GM23248 (cell line): ENCODE measurements around the gene NEDD4L. TPM values are rescaled to one million over a fixed set of nuclear protein-coding genes. Genes with fewer than 3 reads are reported as not detected.
"Not testable (repeated sequence)": the region's sequence is repeated elsewhere in the genome, so short reads cannot be mapped to it uniquely, and the experiment has no call there.

ENCODE experiments used
- DNase-seq: peaks from one replicate; pipeline ENCODE4 v3.0.0-alpha.2; 2015
- H2AFZ ChIP-seq: fragments of 200-600 bp; sonication (generic); 2 replicates; pipeline ENCODE4 v1.6.1; 2016; ENCODE audit warnings: antibody characterized with exemption
- H3F3A ChIP-seq: fragments of 200-600 bp; sonication (generic); 2 replicates; pipeline ENCODE4 v1.6.1; 2016; ENCODE audit warnings: mild to moderate bottlenecking, antibody characterized with exemption, mixed run types; ENCODE audit not compliant: insufficient read depth
- H3K27ac ChIP-seq: fragments of 200-600 bp; sonication (generic); 2 replicates; pipeline ENCODE4 v1.5.1; 2016; ENCODE audit warnings: mild to moderate bottlenecking
- H3K27me3 ChIP-seq: fragments of 200-600 bp; sonication (generic); replicated peaks from 2 replicates; pipeline ENCODE4 v1.6.1; 2016; ENCODE audit warnings: mild to moderate bottlenecking; ENCODE audit not compliant: insufficient read depth
- H3K36me3 ChIP-seq: fragments of 200-600 bp; sonication (generic); 2 replicates; pipeline ENCODE4 v1.6.1; 2016; ENCODE audit warnings: low read depth, mild to moderate bottlenecking
- H3K4me1 ChIP-seq: fragments of 200-600 bp; sonication (generic); 2 replicates; pipeline ENCODE4 v1.6.1; 2016; ENCODE audit warnings: mild to moderate bottlenecking; ENCODE audit not compliant: insufficient read depth
- H3K4me2 ChIP-seq: fragments of 200-600 bp; sonication (generic); one replicate; pipeline ENCODE4 v1.6.1; 2016; ENCODE audit warnings: mild to moderate bottlenecking; ENCODE audit not compliant: unreplicated experiment
- H3K4me3 ChIP-seq: fragments of 200-600 bp; sonication (generic); 2 replicates; pipeline ENCODE4 v1.5.1; 2016; ENCODE audit warnings: mild to moderate bottlenecking
- H3K79me2 ChIP-seq: fragments of 200-600 bp; sonication (generic); 2 replicates; pipeline ENCODE4 v1.6.1; 2016; ENCODE audit warnings: mild to moderate bottlenecking; ENCODE audit not compliant: insufficient read depth
- H3K9ac ChIP-seq: fragments of 200-600 bp; sonication (generic); 2 replicates; pipeline ENCODE4 v1.6.1; 2016; ENCODE audit warnings: mild to moderate bottlenecking
- H3K9me2 ChIP-seq: fragments of 200-600 bp; sonication (generic); 2 replicates; pipeline ENCODE4 v1.6.1; 2016; ENCODE audit warnings: mixed run types, mild to moderate bottlenecking, moderate library complexity; ENCODE audit not compliant: insufficient read depth
- H3K9me3 ChIP-seq: fragments of 200-600 bp; sonication (generic); one replicate; pipeline ENCODE4 v1.6.1; 2017; ENCODE audit warnings: low read depth
- H4K20me1 ChIP-seq: fragments of 200-600 bp; sonication (generic); 2 replicates; pipeline ENCODE4 v1.6.0; 2016; ENCODE audit not compliant: insufficient read depth
- EZH2 ChIP-seq: fragments of 200-600 bp; sonication (generic); IDR thresholded peaks from 2 replicates; pipeline ENCODE4 v1.6.1; 2018; ENCODE audit warnings: antibody characterized with exemption, mild to moderate bottlenecking; ENCODE audit not compliant: insufficient read depth, poor library complexity, severe bottlenecking
- EZH2phosphoT487 ChIP-seq: fragments of 200-600 bp; sonication (generic); IDR thresholded peaks from 2 replicates; pipeline ENCODE4 v1.6.1; 2018; ENCODE audit warnings: antibody characterized with exemption, moderate library complexity, mild to moderate bottlenecking, low read depth; ENCODE audit not compliant: insufficient read depth
- WGBS, 2 experiments: methylation state at CpG; one replicate each; pipeline ENCODE4 v1.1.6; 2015 to 2017; ENCODE audit warnings: low lambda C conversion rate in 2 of 2, low coverage in 1 of 2; ENCODE audit errors: missing lambda C conversion rate in 2 of 2; 5-methylcytosine and 5-hydroxymethylcytosine counted together
- in situ Hi-C: fragments of 300-500 bp; cut with MboI; formaldehyde crosslinking; loops from 2 replicates; pipeline ENCODE4 v1.15.0; 2020
- polyA plus RNA-seq: library from polyadenylated mRNA; unstranded; fragments of >200 nt; fragmentation: Nextera tagmentation; extraction: Ambion mirVana; gene quantifications from 2 replicates; pipeline ENCODE4 v1.2.1, GENCODE V29; 2016
- total RNA-seq: library from RNA; depleted of rRNA; stranded (reverse); fragments of >200 nt; shearing (Covaris generic); gene quantifications from 2 replicates; pipeline ENCODE4 v1.2.3, GENCODE V29; 2014

NEDD4L gene
- total and polyA plus RNA-seq, 2 experiments from 2014 or later = 3.7 to 6.1 TPM

DNA sequence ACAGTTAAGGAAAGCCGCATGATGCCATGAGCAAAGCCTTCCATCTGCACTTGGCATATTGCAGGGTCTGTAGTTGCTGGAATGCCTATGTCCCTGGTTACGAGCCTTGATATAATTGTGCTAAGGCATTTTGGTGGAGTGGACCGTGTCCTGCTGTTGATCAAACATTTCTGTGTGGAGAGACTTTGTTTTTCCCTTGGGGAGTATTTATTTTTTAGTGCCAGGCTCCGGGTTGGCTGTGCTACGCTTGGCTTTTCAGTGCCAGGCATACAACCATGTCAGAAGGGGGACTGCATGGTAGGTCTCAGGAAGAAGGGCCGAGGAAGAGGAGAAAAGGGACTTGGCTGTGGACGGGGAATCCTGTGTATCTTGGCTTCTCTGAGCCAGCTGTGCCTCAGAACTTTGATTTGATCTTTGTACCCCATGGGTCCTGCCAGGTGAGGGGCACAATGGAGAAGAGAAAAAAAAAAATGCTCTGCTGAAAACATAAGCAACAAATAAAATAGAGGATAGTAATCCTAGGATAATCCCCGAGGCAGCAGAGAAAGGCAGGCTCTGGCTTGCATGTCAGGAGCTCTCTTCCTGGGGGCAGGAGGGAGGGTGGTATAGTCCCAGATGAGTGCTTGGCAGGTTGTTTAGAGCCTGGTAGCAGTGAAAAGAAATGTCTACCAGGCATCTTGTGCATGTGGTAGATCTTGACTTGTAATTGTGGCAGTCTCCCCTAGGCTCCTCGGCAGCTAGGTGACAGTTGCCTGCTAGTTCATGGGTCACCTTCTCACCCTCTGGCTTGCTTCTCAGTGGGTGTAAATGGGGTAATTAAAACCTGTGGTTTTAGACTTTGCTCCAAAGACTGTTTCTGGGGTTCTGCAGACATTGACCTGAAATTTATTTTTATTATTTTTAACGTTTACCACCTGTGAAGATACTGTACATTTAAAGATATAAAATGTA, 233.0 kb downstream of the NEDD4L start:
- Histone ChIP-seq H3K4me1 (0 out of 2 replicates have a peak, but pooled peaks cover 2% of the 10 kb centered on the region), H3K4me3 (no peak overlapping the region), H3K9me3 (no peaks in the 10 kb centered on the region), H3K27ac (no peak overlapping the region), H4K20me1 (no peaks in the 10 kb centered on the region), H3K4me2 (no peak overlapping the region), H3K79me2 (no peaks in the 10 kb centered on the region), H2AFZ (no peak overlapping the region), H3K9me2 (no peaks in the 10 kb centered on the region), H3F3A (no peaks in the 10 kb centered on the region), H3K36me3 (no peaks in the 10 kb centered on the region), H3K9ac (no peak overlapping the region), H3K27me3 (no peaks in the 10 kb centered on the region)
- DNase-seq = no peak
- TF ChIP-seq EZH2 (no peak), EZH2phosphoT487 (no peak)
- WGBS, 2 experiments = 63 to 65% methylated on average over 10 of the region's 10 CpGs
- in situ Hi-C loops = no loop called here

DNA sequence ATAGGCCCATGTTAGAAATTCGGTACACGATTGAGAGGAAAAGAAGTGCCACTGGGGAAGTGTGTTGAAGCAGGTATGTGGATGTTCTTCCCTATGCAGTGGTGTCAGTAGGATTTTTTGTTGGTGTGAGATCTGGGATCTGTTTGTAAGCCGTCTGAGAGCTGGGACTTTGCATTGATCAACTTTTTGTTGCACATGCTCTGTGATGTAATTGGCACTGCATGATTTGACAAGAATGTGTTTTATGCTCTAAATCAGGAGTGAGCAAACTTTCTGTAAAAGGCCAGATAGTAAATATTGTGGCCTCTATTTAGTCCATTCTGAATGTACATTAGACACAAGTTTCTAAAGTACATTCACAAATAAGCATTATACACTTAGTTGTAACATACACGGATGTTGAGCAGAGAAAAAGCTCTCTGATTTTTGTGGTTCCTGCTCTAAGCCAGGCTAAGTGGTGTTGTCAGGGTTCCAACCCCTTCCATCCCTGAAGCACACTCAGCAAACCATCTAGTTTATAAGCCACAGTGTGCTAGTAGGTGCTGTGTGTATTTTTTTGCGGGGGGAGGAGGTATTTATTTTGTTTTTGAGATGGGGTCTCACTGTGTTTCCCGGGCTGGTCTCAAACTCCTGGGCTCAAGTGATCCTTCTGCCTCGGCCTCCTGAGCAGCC, 235.6 kb downstream of the NEDD4L start:
- in situ Hi-C loops = no loop called here
- no peak overlapping the region for H3K4me2 ChIP-seq

DNA sequence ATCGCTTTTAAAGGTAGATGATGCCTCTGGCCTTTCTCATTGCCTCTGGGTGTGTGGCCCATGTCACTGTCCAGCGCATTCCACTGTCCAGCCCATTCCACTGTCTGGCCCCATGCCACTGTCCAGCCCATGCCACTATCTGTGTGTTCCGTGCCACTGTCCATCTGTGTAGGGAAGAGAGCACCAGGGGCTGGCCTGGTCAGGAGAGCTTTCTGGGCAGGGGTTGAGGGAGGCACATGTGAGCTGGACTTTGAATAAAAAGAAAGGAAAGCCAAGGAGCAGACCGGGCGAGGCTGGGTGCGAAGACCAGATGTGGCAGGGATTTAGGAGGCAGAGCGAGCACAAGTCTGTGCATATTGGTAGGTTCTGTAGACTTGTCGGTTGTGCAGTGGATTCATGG, 236.2 kb downstream of the NEDD4L start:
- no peak for TF ChIP-seq EZH2phosphoT487
- no peak for TF ChIP-seq EZH2
- Histone ChIP-seq H3K4me2 (no peak overlapping the region), H4K20me1 (no peaks in the 10 kb centered on the region), H3K4me3 (no peak overlapping the region), H3K27me3 (no peaks in the 10 kb centered on the region), H3K4me1 (no peaks in the 10 kb centered on the region), H3F3A (no peaks in the 10 kb centered on the region), H3K27ac (no peak overlapping the region), H3K36me3 (no peaks in the 10 kb centered on the region), H3K9me2 (no peaks in the 10 kb centered on the region), H3K9me3 (no peaks in the 10 kb centered on the region), H3K79me2 (no peaks in the 10 kb centered on the region), H2AFZ (no peak overlapping the region), H3K9ac (no peak overlapping the region)
- no peak for DNase-seq
- 85 to 88% methylated on average over 8 of the region's 8 CpGs for WGBS, 2 experiments
- in situ Hi-C loops = no loop called here

More for the DNA sequence above, 235.6 kb downstream of the NEDD4L start:
- H3K9me2 ChIP-seq = no peaks in the 10 kb centered on the region
- H3K27ac ChIP-seq = no peak overlapping the region
- no peaks in the 10 kb centered on the region for H3K79me2 ChIP-seq
- H3F3A ChIP-seq = no peaks in the 10 kb centered on the region
- H4K20me1 ChIP-seq = no peaks in the 10 kb centered on the region
- TF ChIP-seq EZH2phosphoT487 (no peak), EZH2 (no peak)
- H3K36me3 ChIP-seq = no peaks in the 10 kb centered on the region
- no peak overlapping the region for H3K4me3 ChIP-seq
- no peak for DNase-seq
- 75 to 79% methylated on average over 7 of the region's 7 CpGs for WGBS, 2 experiments
- no peak overlapping the region for H2AFZ ChIP-seq
- no peak overlapping the region for H3K9ac ChIP-seq
- no peaks in the 10 kb centered on the region for H3K9me3 ChIP-seq
- no peaks in the 10 kb centered on the region for H3K27me3 ChIP-seq
- H3K4me1 ChIP-seq = no peaks in the 10 kb centered on the region

DNA sequence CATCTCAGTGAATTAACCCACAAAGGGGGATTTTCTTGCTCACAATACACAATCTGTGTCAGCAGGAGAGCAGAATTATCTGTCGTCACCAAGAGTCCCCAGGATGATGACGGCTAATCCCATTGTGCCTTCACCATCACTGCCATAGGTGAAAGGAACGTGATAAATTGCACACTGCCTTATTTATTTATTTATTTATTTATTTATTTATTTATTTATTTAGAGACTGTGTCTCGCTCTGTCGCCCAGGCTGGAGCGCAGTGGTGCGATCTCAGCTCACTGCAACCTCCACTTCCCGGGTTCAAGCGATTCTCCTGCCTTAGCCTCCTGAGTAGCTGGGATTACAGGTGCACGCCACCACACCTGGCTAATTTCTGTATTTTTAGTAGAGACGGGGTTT, 238.8 kb downstream of the NEDD4L start:
- in situ Hi-C loops = not testable (repeated sequence)
- 93 to 95% methylated on average over 11 of the region's 11 CpGs for WGBS, 2 experiments

More for the DNA sequence above, 238.8 kb downstream of the NEDD4L start:
- not testable (repeated sequence) for H3K9me2 ChIP-seq, H3F3A ChIP-seq, H3K79me2 ChIP-seq, H3K27me3 ChIP-seq, DNase-seq, H3K9ac ChIP-seq, H3K9me3 ChIP-seq, H4K20me1 ChIP-seq, H3K4me2 ChIP-seq, H3K4me3 ChIP-seq, H3K36me3 ChIP-seq, H2AFZ ChIP-seq, H3K27ac ChIP-seq, H3K4me1 ChIP-seq
